GM18498 (cell line): ENCODE measurements around the gene IP6K3.

ENCODE experiments used
- ATAC-seq: cut with Tn5 transposase; IDR thresholded peaks from one replicate; pipeline ENCODE4 v1.9.1; 2021; ENCODE audit warnings: mild to moderate bottlenecking, moderate library complexity; ENCODE audit not compliant: unreplicated experiment

Gene IP6K3

DNA sequence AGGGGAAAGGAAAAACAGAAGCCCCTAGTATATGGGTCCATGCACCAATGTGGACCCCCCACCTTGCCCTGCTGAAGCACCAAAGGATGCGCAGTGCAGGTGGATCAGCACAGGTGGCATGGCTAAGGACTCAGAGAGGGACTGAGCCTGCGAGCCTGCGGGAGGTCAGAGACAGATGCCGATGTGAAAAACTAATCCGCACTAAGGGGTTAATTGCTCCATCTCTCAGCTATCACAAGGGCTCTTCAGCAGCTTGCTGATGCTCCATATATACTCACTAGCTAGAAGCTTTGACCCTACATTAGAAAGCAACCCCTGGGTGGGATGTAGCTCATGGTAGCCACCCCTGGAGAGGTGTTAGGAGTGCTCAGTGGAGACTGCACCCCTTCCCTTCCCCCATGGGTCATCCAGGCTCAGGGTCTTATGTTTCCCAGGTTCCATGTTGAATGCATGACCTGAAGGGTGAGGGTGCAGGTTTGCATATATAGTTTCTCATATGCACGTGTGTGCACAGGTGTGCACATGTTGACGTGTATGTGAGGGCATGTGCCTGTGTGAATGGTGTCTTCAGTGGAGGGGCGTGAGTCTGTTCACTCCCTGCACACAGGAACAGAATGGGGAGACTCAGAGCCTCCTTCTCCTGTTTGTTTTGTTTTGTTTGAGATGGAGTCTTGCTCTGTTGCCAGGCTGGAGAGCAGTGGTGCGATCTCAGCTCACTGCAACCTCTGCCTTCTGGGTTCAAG is 13.4 kb upstream of the IP6K3 start:
- ATAC-seq, result no peak

DNA sequence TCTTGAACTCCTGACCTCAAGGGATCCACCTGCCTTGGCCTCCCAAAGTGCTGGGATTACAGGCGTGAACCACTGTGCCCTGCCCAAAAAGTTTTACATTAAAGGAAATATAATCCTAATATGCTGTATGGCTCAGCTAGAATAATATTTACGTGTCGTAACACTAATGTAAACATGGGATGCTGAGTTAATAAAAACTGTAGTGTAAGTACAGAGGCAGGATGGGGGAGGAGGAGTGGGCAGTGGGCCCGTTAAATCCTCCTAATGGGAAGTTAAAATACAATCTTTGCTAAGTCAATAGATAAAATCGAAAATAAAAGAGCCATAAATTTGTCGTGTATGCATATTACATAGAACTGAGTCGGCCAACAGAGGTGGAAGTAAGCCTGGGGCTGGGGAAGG is 12.1 kb upstream of the IP6K3 start:
- ATAC-seq, result no peak

DNA sequence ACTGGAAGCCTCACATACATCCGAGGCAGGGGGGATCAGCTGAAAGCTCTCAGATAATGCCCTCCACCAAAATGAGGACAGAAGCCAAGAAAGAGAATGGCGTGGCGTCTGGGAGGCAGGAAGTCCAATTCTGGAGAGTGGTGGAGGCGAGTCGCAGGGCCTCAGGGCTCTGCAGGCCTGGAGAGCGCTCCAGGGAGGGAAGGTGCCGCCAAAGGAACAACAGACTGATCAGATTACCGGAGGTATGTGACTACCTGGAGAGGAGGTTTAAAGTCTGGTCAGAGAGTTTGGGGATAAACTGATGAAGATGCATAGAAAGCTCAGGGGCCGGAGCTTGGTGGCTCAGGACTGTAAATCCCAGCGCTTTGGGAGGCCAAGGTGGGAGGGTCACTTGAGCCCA is 11.2 kb upstream of the IP6K3 start:
- ATAC-seq, result no peak

DNA sequence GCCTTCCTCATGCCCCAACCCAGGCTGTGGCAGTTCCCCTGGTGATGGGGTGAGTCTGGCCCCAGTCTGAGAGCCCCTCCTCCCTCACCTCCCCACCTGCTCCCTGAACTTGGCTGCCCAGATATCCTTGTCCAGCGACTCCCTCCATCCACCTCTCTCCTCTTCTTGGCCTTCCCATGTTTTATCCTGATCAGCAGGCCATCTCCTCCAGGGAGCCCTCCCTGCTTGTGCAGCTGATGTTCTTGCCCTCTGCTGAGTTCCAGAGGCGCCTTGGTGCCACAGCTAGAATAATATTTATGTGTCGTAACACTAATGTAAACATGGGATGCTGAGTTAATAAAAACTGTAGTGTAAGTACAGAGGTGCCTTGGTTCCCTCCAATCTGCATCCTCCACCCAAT is 10.4 kb upstream of the IP6K3 start:
- no peak for ATAC-seq

DNA sequence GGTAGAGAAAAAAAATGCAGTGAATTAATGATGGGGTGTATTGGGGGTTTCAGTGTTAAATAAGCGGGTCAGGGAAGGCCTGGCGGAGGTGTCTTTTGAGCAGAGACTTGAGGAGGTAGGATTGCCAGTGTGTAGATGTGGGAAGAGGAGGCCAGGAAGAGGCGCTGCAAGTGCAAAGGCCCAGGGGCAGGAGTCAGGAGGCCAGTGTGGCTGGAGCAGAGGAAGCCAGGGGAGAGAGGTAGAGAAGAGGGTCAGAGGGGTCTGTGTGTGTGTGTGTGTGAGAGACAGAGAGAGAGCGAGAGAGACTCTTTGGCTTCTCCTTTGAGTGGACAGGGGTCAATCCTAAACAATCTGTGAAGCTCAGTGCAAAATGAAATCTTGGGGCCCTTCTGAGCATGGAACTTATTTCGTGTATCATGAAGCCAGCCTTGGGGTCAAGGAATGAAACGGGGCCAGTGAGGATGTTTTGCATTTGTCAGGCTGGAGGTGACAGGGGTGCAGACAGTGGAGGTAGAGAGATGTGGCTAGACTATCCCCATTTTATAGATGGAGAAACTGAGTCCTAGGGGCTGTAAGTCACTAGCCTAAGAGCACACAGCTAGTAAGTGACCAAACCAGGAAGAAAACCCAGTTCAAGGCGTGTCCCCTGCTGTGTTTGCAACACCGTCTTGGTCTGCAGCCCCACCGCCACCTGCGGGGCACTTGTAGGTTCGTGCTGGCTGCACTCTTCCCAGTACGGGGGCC is 9.7 kb upstream of the IP6K3 start:
- ATAC-seq, result no peak

DNA sequence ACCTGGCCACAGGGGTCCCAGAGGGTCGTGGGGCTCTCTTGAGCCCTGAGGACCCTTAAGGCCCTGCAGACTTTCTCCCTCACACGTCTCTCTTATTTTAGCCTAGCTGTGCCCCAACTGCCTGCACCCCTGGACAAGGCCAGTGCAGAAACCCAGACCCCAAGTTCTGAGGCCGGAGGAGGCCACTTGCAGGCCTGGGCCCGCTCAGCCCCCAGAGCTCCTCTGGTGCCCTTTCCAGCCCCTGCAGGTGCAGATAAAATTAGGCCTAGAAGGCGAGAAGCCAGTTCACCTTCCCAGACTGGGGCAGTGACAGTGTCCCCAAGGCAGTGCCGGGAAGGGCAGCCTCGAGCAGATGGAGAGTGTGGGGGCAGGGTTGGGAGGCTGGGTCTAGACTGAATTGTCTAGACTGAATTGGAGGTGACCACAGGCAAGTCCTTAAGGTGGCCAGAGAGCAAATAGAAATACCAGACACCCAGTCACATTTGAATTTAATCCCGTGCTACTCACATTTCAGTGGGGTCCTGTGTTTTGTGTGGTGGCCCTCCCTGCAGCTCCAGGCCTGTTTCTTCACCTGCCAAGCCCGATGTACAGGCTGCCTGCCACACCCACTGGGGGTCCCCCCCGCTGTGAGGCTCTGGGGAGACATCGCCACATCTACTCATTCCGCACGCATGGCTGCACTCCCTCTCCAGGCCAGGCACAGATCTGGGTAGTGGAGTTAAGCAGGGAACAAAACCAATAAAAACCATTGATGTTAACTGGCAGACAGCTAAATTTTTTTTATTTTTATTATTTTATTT is 8.6 kb upstream of the IP6K3 start:
- ATAC-seq, result no peak

DNA sequence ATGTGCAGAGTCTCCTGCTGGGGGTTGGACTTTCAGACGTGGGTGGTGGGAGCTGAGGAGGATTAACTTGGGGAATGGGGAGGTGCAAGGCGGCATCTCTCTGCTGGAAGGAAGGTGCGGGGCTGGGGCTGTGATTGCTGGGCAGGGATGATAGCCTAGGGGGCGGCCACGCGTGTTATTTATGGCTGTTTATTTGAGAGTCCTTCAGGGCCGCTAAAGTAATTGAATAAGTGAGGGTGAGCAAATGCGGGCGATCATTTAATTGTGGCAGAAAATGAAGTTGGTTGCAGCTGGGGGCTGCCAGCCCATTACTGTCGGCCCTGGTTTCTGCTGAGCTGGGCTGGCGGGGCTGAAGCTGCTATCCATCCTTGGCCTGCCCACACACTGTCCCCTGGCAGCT is 7.5 kb upstream of the IP6K3 start:
- ATAC-seq, result no peak

DNA sequence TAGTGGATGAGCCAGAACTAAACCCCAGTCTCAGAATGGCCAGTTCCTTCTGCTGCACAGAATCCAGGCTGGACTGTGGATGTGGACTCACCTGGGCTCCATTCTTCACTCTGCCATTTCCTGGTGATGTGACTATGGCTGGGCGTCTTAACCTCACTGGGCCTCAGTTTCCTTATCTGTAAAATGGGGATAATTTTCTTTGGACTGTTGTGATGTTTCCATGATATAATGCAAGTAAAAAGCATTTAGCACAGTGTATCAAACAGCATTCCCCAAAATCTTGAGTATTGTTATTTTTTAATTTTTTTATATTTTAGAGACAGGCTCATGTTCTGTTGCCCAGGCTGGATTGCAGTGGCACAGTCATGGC is 5.9 kb upstream of the IP6K3 start:
- no peak for ATAC-seq

DNA sequence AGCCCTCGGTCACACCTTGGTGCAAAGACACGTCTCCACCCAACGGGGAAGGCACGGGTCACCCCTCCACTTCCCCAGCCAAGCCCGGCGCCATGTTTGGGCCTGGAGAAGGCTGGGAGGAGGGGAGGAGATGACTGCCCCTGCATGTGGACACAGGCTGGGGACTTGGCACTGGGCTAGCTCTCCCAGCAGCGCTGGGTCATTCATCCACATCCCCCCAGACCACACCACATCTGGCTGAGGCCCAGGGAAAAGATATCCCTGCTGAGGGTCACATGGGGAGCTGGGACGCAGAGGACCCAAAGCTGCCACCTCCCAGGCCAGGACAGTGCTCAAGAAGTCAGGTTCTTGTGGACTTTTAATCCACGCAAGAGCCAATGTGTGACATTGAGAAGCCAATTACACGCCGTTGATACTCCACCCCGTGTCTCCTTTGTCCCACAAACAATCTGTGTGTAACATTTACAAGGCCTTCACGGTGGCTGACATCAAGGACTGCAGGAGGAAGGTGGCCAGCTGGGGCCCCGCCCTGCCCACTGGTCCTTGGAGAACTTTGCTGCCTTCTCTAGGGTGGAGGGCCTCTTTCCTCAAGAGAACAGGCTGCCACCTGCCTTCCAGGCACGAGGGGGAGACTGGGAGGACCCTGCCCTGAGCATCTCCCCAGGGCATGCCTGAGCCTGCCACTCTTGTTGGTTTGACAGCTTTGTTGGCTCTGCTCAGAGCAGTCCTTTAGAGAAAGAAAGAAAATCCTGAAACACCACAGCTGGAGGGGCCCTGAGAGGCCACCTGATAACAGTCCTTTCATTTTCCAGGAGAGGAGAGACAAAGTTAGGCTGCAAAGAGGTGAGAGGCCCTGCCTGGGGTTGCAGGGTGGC is 5.3 kb upstream of the IP6K3 start:
- no peak for ATAC-seq

DNA sequence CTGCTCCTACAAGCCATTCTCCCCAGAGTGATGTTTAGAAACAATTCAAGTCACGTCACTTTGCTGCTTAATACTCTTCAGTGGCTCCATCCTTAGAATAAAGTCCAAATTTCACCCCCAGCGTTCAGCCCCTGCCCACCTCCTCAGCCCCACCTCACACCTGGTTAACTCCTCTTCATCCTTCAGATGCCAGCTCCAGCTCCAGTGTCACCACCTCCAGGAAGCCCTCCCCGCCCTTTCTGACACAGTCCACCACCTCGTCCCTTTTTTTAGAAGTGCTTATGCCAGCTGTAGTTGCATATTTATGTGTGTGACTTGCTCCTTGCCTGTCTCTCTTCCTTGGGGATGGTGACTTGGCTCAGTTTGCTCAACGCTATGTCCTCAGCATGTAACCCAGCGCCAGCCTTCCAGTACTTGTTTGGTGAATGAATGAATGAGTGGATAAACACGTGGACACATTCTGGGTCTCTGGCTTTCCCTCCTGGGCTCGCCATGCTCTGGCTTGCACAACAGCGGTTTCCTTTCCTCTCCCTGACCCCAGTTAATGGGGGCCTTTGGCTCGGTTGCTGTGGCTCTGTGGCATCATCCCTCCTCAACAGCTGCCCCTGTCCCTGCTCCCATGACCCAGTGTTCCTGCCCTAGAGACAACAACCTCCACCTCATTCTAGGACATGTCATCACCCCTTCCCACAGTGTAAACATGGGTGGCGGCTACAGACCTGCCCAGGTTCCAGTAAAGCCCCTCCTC is 3.7 kb upstream of the IP6K3 start:
- no peak for ATAC-seq

DNA sequence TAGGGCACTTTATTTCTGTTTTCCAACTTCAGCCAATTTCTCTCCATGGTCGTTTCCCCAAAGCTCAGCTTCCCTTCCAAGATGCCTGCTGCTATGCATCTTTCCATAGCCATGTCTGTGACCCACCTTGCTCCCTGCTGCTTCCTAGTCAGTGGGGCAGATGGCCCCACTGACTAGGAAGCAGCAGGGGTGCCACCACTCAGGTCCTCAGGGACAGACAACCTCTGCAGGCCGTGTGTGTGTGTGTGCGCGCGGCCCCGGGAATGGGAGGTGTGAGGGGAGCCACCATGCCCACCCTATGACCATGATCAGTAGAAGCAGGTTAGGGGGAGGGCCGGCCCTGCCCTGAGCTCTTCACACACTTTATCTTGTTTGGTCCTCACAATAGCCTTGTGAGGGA is 2.7 kb upstream of the IP6K3 start:
- no peak for ATAC-seq

DNA sequence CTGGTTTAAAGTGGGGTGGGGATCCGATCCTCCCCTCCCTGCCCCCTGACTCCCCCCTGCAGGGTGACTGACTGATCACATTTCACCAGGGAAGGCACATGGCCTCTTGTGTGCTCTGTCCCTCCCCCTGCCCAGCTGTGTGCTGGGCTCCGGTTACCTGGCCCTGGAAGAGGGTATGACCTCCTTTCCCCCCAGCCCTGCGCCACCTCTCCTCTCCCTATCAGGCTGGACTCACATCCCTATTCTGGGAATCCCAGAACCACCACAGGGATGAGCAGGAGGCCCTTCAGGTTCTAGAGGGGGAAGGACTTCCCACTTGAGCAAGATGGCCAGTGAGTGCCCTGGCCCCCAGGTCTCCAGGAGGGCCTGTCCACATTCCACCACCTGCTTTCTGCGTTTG is 2.1 kb upstream of the IP6K3 start:
- no peak for ATAC-seq

DNA sequence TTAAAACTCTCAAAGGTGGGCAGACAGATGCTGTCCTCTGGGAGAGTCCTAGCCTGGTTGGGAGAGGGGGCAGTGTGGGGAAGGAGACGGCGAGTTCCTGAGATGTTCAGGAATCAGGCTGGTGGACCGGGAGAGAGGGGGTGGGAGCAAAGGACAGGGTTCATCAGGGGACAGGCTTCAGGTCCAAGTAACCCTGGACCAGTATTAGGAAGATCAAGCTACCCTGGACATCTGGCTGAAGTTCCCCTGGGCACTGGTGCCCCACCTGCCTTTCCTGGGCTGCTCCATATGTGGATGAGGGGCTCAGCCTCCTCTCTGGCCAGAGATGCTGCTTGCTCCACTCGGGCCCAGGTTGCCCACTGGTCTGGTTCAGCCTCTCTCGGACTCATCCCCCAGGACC is 1.1 kb upstream of the IP6K3 start:
- ATAC-seq, result no peak

DNA sequence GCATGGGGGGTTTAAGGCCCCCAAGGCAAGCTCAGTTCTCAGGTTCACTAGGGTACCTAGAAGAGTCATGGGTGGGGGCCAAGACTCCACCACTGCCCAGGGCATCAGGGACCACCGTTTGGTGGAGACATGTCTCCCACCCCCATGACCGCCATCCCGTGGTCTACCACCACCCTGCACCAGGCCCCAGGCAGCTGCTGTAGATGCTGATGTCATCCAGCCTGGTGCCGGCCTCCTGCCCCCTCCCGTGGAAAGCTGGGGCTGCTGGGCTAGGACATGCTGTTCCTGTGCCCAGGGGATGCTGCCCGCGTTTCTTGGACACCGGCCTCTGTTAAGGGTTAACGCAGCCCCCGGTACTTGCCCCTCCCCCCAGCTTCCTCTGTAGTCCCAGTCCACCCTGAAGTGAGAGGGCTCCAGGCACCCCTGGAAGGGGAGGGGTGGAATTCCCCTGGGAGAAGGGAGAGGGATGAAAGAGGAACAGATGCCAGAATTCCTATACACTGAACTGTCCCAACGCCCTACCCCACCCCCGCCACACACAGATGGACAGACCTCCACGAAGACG is 587 bp downstream of the IP6K3 start:
- ATAC-seq, result no peak

DNA sequence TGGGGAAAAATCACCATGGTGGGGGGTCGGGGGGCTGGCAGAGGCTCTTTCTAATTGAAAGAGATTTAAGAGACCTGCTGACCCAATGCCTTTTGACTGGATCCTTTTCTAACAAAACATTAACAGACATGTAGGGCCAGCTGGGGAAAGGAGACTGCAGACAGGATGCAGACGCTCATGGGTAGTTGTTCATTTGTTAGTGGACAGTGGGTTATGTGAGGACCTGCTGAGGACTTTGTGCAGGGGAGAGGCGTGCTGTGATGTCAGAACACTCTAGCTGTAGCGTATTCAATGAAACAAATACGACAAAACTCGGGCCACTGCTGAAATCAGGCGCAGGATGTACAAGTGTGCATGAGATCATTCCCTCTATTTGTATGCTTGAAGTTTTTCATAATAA is 1.2 kb downstream of the IP6K3 start:
- no peak for ATAC-seq

DNA sequence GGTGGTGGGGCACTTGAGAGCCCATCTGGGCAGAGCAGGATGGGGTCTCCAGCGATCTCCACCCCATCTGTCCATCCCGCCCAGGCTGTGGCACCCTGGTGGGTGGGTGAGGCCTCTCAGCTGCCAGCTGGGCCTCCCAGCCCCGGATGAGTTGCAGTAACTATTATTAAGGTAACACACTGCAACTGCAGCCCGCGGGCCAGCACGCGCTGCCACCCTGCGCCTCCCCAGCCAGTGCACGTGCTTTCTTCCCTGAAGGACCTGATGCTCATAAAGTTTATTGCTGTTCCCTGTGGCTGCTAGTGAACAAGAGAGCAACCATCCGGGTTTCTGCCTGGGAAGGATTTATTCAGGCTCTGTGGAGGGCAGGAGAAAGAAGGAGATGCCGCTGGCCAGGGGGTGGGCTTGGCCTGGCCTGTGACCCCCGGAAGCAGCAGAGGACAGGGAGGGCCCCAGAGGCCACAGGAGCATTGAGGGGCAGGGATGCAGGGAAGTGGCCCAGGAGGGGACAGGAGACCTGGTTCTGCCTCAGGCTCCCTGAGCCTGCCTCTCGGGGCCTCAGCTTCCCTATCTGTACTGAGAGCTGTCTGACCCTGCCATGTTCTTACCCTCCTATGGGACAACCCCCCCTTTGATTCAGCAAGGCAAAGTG is 1.7 kb downstream of the IP6K3 start:
- ATAC-seq, result no peak

DNA sequence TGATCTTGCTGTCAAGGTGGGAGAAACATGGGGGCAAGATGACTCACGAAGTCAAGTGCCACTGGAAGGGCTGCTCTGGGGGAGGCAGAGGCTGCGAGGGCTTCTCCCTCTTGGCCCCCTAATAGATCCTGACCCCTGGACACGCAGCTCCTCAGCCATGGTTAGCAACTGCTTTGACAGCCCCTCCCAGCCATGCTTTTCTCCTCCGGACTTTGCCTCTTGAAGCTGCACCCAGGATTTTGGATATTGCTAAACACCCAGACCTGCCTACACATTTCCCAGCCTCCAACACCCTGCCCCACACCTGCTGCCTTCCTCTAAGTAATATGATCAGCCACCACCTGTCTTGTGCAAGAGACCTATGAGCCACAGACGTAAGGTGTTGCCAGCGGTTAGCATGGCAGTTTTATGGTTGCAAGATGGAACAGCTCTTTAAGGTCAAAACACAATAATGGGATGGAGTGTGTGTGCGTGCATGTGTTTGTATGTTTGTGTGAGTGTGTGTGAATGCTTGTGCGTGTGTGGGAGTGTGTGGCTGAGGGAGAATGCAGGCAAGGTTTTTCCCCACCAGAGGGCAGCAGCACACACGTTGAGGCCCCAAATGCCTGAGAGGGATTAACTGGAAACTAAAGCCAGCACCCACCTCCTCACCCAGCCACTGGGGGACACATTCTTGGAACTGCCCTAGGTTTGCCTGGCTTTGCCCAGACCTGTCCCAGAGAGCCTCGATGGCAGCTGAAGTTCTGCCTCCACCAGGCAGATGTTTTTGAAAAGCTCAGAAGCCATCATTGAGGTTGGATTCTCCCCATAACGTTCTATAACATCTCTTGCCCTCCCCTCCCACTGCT is 2.5 kb downstream of the IP6K3 start:
- no peak for ATAC-seq

DNA sequence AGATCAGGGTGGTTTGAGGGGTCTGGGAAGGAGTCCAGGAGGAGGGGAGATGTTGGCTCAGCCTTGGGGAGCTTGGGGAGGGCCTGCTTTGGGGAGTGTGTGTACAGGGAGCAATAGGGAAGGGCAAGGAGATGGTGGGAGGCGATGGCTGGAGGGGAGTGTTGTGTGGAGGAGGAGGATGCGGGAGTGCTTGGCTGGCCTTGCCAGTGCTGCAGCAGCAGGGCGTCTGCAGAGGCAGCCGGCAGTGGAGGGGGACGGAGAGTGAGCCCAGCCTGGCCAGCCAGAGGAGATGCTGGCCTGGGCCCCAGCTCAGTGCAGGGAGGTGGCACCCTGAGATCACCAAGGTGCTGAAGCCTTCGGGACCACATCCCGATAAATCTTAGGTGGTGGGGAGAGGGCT is 3.9 kb downstream of the IP6K3 start:
- no peak for ATAC-seq

DNA sequence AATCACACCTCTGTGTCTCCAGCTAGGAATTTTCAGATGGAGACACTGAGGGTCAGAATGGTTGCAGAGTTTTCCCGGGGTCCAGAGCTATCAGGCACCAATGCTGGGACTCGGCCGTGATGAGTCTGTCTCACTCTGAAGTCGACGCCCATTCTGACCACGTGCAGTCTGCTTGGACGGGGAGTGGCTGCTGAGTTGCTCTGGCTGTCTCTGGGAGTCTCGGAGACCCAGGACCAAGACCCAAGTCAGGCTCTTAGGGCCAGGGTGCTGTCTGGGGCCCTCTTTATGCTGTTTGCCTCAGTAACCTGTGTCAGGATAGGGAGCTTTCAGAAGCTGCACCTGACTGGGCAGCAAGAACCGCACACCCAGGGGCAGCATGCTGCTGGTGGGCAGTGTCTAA is 4.6 kb downstream of the IP6K3 start:
- ATAC-seq, result no peak
